Kidney tubule cell (primary cell): Measurements from ENCODE around the gene TRIM2.
A peak's percentile ranks its signal among the peaks of the same experiment; 100 is the strongest.

Experiments used
- DNase-seq: peaks from one replicate; pipeline ENCODE4 v3.0.0-alpha.2; 2018; ENCODE audit warnings: low spot score

Gene TRIM2

GRCh38 chr4:153275380-153276276 is 71.4 kb downstream of the TRIM2 start:
- DNase-seq: no peak

DNA sequence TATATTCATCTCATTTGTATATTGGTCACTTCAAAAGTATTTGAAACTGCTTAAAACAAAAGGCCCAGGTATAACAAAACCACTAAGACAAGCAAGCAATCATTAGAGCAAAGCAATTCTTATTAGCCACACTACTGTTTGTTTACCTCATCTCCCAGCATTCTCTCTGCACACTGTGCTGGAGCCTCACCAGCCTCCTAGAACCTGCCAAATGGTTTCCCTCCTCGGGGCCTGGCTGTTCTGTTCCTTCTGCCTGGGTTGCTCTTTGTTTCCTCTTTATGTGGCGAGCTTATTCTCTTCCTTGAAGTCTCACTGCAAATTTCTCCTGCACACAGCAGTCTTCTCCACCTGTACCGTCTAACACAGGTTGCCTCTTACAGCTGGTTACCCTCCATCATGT is 72.7 kb downstream of the TRIM2 start:
- DNase-seq: no peak

DNA sequence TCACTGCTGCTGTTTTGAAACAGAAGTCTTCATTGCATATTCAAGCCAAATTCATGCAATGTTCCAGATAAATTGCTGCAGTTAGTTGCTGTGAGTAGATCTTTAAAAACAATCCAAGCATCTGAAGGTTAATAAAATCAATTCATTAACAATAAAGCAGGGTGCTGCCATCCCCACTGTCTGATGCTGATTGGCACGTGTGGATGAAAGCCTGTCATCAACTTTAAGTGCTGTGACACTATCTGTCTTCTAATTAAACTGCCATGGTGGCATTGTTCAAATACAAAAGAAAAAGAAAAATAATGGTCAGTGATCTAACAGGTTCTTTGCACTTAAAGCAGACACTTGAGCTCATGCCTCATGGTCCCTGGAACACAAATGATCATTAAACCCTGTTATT is 77.2 kb downstream of the TRIM2 start:
- no peak for DNase-seq

- no peak for DNase-seq
Observed at GRCh38 chr4:153282023-153282422, 77.8 kb downstream of the TRIM2 start.

DNA sequence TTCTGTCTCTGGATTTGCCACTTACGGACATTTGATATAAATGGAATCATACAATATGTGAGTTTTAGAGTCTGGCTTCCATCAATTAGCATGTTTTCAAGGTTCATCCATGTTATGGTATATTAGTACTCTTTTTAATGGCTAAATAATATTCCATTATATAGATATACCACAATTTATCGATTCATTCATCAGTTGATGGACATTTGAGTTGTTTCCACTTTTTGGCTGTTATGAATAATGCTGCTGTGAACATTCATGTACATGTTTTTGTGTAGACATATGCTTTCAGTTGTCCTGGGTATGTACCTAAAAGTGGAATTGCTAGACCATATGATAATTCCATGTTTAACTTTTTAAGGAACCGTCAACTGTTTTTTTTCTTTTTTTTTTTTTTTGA is 79.0 kb downstream of the TRIM2 start:
- DNase-seq: no peak

GRCh38 chr4:153290134-153290533 is 85.9 kb downstream of the TRIM2 start:
- no peak for DNase-seq

DNA sequence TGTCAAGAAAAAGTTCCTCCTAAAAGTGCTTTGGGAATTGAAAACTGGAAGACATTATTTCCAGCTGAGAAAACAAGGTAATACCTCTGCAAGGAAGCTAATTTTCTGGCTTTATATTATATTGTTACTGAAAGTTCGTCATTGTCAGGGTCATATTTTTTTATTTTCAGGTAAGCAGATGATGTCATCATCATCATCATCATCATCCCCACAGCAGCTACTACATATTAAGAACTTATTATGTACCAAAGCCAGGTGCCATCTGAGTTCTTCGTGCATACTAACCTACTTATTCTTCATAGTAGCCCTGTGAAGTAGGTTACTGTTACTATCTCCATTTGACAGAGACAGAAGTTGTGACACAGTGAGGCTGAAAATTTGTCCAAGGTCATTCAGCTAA is 87.3 kb downstream of the TRIM2 start:
- no peak for DNase-seq

GRCh38 chr4:153292897-153293741 is 88.9 kb downstream of the TRIM2 start:
- DNase-seq: no peak

DNA sequence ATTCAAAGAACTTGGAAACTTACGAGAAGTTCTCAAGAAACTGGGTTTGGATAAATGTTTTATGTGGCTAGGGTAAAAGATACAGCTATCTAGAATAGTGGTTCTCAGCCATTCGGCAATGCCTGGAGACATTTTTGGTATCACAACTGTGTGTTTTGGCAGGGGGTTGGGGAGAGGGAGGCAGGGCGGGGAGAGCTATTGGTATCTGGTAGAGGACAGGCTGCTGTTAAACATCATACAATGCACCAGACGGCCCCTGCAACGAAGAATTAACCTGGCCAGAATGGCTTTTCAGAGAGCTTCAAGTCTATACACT is 89.5 kb downstream of the TRIM2 start:
- DNase-seq: no peak

DNA sequence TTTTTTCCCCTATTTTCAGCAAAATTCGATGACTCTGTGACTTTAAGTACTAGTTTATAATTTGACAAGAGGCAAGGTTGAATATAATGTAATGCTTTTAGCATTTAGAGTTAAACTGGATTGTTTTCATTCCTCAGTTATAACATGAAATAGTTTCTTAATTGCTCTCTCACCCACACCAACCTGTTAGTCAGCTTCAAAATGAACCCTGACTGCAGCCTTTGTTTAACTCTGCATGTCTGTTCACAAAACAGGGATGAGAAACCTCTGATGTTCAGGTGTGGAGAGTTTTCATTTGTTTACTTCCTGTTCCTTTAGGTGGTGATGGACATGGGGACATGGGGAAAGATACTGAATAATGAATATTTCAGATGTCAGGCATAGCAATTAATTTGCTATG is 90.4 kb downstream of the TRIM2 start:
- peak; percentile 56 for DNase-seq

GRCh38 chr4:153295131-153295755 is 91.0 kb downstream of the TRIM2 start:
- peak; percentile 39 for DNase-seq

GRCh38 chr4:153296040-153296823 is 92.0 kb downstream of the TRIM2 start:
- DNase-seq: no peak

DNA sequence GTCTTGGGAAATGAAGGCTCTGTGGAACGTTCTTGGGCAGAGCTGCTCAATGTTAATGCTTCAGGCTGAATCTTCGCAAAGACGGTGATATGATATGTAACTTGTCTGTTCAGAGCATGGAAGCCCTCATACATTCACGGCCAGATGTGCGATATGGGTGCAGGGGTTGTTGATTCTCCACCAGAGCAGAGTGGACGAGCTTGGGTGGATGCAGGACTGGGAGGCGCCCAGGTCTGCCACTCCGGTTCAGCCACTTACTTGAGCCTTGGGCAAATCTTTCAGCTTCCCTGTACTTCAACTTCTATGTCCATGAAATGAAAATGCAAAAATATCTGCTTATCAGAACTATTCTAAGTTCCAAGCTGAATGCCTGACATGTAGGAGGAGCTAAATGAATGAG is 92.9 kb downstream of the TRIM2 start:
- DNase-seq: no peak

DNA sequence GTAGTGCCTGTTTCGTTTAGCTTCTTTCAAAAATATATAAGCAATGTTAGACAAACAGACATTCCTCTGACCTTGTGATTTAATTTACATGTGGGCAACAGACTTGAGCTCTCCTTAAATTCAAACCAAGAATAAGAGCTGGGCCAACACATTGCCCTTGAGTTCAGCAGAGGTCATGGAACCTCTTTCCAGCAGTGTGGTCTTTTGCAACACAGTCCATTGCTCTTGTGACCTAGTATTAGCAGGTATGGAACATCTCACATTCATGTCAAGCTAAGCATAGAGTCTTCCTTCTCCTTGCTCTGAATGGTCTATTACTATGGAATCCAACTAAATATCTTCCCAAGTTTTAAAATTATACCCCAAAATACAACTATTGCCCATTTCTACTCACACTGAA is 106.5 kb downstream of the TRIM2 start:
- no peak for DNase-seq

DNA sequence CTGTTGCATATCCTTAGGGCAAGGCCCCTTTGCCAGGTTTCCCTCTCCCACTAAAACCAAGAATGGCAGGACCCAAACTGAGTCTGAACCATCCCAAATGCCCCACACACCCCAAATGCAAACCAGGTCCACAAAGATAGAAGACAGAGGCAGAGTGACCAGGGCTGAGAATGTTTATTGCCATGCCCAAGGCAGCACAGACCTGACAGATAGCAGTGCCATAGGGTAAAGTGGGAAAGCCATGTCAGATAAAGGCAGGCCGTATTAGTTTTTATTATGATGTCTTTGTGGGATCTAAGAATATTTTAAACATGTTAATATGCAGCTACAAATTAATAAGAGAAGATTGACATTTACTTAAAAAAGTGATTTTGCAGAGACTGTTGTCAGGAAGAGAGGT is 110.7 kb downstream of the TRIM2 start:
- DNase-seq: no peak

GRCh38 chr4:153318696-153319320 is 114.6 kb downstream of the TRIM2 start:
- DNase-seq: peak; percentile 56

GRCh38 chr4:153322791-153323190 is 118.5 kb downstream of the TRIM2 start:
- no peak for DNase-seq

DNA sequence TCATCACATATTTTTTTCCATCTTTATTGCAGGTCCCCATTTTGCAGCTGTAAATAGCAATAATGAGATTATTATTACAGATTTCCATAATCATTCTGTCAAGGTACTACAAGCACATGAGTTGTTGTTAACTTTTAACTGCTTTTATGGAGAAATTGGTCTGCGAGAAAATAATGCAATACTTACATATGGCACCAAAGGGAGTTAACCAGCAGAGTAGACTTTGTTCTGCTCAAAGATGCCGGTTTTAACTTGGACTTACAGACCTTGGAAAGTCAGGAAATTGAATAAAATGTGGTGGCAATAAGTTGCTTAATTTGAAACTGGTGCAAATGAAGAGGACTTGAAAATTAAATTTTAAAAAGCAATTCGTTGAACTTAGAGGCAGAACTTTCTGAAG is 119.8 kb downstream of the TRIM2 start:
- DNase-seq: no peak

DNA sequence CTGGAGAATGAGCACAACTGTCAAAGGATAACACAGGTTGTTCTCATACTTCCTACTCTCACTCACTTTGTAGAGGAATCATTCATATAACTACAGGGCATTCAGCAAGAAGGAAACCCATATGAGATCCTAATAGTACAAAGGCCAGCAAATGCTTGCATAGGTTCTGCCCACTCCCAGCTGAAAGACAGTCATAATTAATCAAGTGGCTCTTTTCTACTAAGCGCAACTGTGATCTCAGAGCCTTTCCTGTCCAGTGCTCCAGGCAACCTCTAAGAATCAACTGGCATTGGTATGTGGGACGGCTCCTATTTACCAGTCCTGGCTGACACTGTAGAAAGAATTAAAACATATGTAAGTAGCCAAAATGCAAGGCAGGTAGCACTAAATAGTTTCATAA is 121.3 kb downstream of the TRIM2 start:
- DNase-seq: no peak

DNA sequence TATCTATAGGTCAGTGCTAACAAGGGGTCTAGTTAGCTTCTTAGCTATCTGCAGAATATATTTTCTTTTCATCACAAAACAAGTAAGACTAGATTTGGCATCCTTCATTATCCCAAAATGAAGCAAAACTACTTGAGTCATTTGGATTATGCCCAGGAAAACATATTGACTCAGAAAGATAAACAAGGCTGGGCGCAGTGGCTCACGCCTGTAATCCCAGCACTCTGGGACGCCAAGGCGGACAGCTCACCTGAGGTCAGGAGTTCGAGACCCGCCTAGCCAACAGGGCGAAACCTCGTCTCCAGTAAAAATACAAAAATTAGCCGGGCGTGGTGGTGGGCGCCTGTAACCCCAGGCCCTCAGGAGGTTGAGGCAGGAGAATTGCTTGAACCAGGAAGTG is 122.3 kb downstream of the TRIM2 start:
- DNase-seq: no peak

- no peak for DNase-seq
Observed at GRCh38 chr4:153327247-153327646, 123.0 kb downstream of the TRIM2 start.

- no peak for DNase-seq
Observed at GRCh38 chr4:153332936-153333335, 128.7 kb downstream of the TRIM2 start.
